Hepatocyte (in vitro differentiated cells): ENCODE measurements around the gene SLC15A2. TPM values are rescaled to one million over a fixed set of nuclear protein-coding genes. Genes with fewer than 3 reads are reported as not detected.

Experiments
- DNase-seq: peaks from one replicate; pipeline ENCODE4 v3.0.0-alpha.2; 2016; ENCODE audit warnings: low spot score
- H2AFZ ChIP-seq: fragments of 200-600 bp; sonication (generic); 2 replicates; pipeline ENCODE4 v1.6.0; 2016; ENCODE audit warnings: antibody characterized with exemption, mild to moderate bottlenecking
- H3K27ac ChIP-seq: fragments of 200-600 bp; sonication (generic); 2 replicates; pipeline ENCODE4 v1.5.1; 2016; ENCODE audit warnings: mild to moderate bottlenecking
- H3K27me3 ChIP-seq: fragments of 200-600 bp; sonication (generic); 2 replicates; pipeline ENCODE4 v1.6.1; 2016
- H3K36me3 ChIP-seq: fragments of 200-600 bp; sonication (generic); replicated peaks from 2 replicates; pipeline ENCODE4 v1.5.1; 2016; ENCODE audit warnings: low read depth; ENCODE audit not compliant: insufficient read depth
- H3K4me1 ChIP-seq: fragments of 200-600 bp; sonication (generic); 2 replicates; pipeline ENCODE4 v1.5.1; 2016; ENCODE audit warnings: mild to moderate bottlenecking, moderate library complexity; ENCODE audit not compliant: insufficient read depth
- H3K4me2 ChIP-seq: fragments of 200-600 bp; sonication (generic); 2 replicates; pipeline ENCODE4 v1.6.0; 2016
- H3K4me3 ChIP-seq: fragments of 200-600 bp; sonication (generic); 2 replicates; pipeline ENCODE4 v1.5.1; 2016; ENCODE audit warnings: mild to moderate bottlenecking
- H3K79me2 ChIP-seq: fragments of 200-600 bp; sonication (generic); 2 replicates; pipeline ENCODE4 v1.6.0; 2017; ENCODE audit warnings: mild to moderate bottlenecking
- H3K9me2 ChIP-seq: fragments of 200-600 bp; sonication (generic); replicated peaks from 2 replicates; pipeline ENCODE4 v1.6.0; 2017; ENCODE audit warnings: mild to moderate bottlenecking; ENCODE audit not compliant: insufficient read depth
- H3K9me3 ChIP-seq: fragments of 200-600 bp; sonication (generic); 2 replicates; pipeline ENCODE4 v1.5.1; 2016; ENCODE audit warnings: low read depth, mild to moderate bottlenecking
- H4K20me1 ChIP-seq: fragments of 200-600 bp; sonication (generic); 2 replicates; pipeline ENCODE4 v1.6.0; 2016; ENCODE audit warnings: mild to moderate bottlenecking; ENCODE audit not compliant: insufficient read depth, poor library complexity, severe bottlenecking
- CTCF ChIP-seq: fragments of 200-600 bp; sonication (generic); IDR thresholded peaks from 2 replicates; pipeline ENCODE4 v1.5.1; 2016; ENCODE audit warnings: antibody characterized with exemption, mild to moderate bottlenecking; ENCODE audit not compliant: poor library complexity
- EZH2 ChIP-seq: fragments of 200-600 bp; sonication (generic); IDR thresholded peaks from 2 replicates; pipeline ENCODE4 v1.6.1; 2016; ENCODE audit warnings: antibody characterized with exemption, mild to moderate bottlenecking, borderline replicate concordance
- EZH2phosphoT487 ChIP-seq: fragments of 200-600 bp; sonication (generic); IDR thresholded peaks from one replicate; pipeline ENCODE4 v1.6.1; 2018; ENCODE audit warnings: antibody characterized with exemption, mild to moderate bottlenecking, low read depth, moderate library complexity; ENCODE audit not compliant: unreplicated experiment, severe bottlenecking
- WGBS: methylation state at CpG from one replicate; pipeline ENCODE4 v1.1.6; 2016; ENCODE audit warnings: low lambda C conversion rate; ENCODE audit errors: missing lambda C conversion rate; 5-methylcytosine and 5-hydroxymethylcytosine counted together
- polyA plus RNA-seq: library from polyadenylated mRNA; unstranded; fragments of >200 nt; fragmentation: Nextera tagmentation; extraction: Ambion mirVana; gene quantifications from 2 replicates; pipeline ENCODE4 v1.2.1, GENCODE V29; 2016
- total RNA-seq: library from RNA; depleted of rRNA; stranded (reverse); fragments of >200 nt; gene quantifications from 2 replicates; pipeline ENCODE4 v1.2.3, GENCODE V29; 2014

Gene SLC15A2
- total and polyA plus RNA-seq, 2 experiments from 2014 or later, result 5.4 to 11.2 TPM

- no peaks in the 10 kb centered on the region for H3K27me3 ChIP-seq
- no peaks in the 10 kb centered on the region for H3K36me3 ChIP-seq
- no peaks in the 10 kb centered on the region for H4K20me1 ChIP-seq
- no peaks in the 10 kb centered on the region for H3K9me3 ChIP-seq
- DNase-seq, result no peak
- H3K4me2 ChIP-seq, result no peak overlapping the region
- no peak for TF ChIP-seq CTCF
- no peak for TF ChIP-seq EZH2phosphoT487
- no peak for TF ChIP-seq EZH2
- no peak overlapping the region for H2AFZ ChIP-seq
- H3K9me2 ChIP-seq, result no peaks in the 10 kb centered on the region
- H3K4me3 ChIP-seq, result no peak overlapping the region
- no peaks in the 10 kb centered on the region for H3K79me2 ChIP-seq
- no peaks in the 10 kb centered on the region for H3K4me1 ChIP-seq
- no peak overlapping the region for H3K27ac ChIP-seq
Measured at GRCh38 chr3:121870717-121871116, 23.5 kb upstream of the SLC15A2 start.

GRCh38 chr3:121871430-121871829, 22.8 kb upstream of the SLC15A2 start:
- Histone ChIP-seq H3K9me2 (no peaks in the 10 kb centered on the region), H3K4me3 (no peak overlapping the region), H3K27ac (no peak overlapping the region), H2AFZ (no peak overlapping the region), H3K36me3 (no peaks in the 10 kb centered on the region), H4K20me1 (no peaks in the 10 kb centered on the region), H3K4me1 (no peaks in the 10 kb centered on the region), H3K9me3 (no peaks in the 10 kb centered on the region), H3K79me2 (no peaks in the 10 kb centered on the region), H3K27me3 (no peaks in the 10 kb centered on the region), H3K4me2 (no peak overlapping the region)
- WGBS, result 88% methylated on average over 1 of the region's 1 CpG
- no peak for DNase-seq
- TF ChIP-seq EZH2phosphoT487 (no peak), CTCF (no peak), EZH2 (no peak)

- no peaks in the 10 kb centered on the region for H3K9me2 ChIP-seq
- H3K4me2 ChIP-seq, result no peak overlapping the region
- no peaks in the 10 kb centered on the region for H3K79me2 ChIP-seq
- no peak overlapping the region for H3K27ac ChIP-seq
- no peak overlapping the region for H2AFZ ChIP-seq
- no peak for DNase-seq
- no peaks in the 10 kb centered on the region for H4K20me1 ChIP-seq
- no peak for TF ChIP-seq EZH2phosphoT487
- no peak for TF ChIP-seq EZH2
- WGBS, result 73% methylated on average over 1 of the region's 1 CpG
- no peaks in the 10 kb centered on the region for H3K27me3 ChIP-seq
- no peaks in the 10 kb centered on the region for H3K9me3 ChIP-seq
- H3K4me1 ChIP-seq, result no peaks in the 10 kb centered on the region
- H3K36me3 ChIP-seq, result no peaks in the 10 kb centered on the region
- no peak overlapping the region for H3K4me3 ChIP-seq
Measured at GRCh38 chr3:121878411-121878810, 15.8 kb upstream of the SLC15A2 start.

- Histone ChIP-seq H2AFZ (no peak overlapping the region), H3K79me2 (no peaks in the 10 kb centered on the region), H3K4me2 (no peak overlapping the region), H3K4me3 (no peak overlapping the region), H4K20me1 (no peaks in the 10 kb centered on the region), H3K9me3 (no peaks in the 10 kb centered on the region), H3K27me3 (no peaks in the 10 kb centered on the region), H3K4me1 (no peaks in the 10 kb centered on the region), H3K27ac (no peak overlapping the region), H3K36me3 (no peaks in the 10 kb centered on the region), H3K9me2 (no peaks in the 10 kb centered on the region)
- TF ChIP-seq EZH2phosphoT487 (no peak), CTCF (peak; percentile 31), EZH2 (no peak)
- WGBS, result 26% methylated on average over 1 of the region's 1 CpG
- DNase-seq, result peak; percentile 20
Measured at GRCh38 chr3:121883507-121883906, 10.7 kb upstream of the SLC15A2 start.
